ENCODE measurements around the gene ZNF644. TPM values are rescaled to one million over a fixed set of nuclear protein-coding genes. Genes with fewer than 3 reads are reported as not detected.

The ZNF644 gene
- total and polyA plus RNA-seq, 4 donors, result 12.0 to 82.3 (median 40.0) TPM

GRCh38 chr1:91005285-91005684 lies 16.6 kb downstream of the ZNF644 start:
- ATAC-seq (ENCODE audit: low FRiP score) (no peak), DNase-seq (no peak)
- intact Hi-C loops (cut with DNase I), result no loop called here
- Histone ChIP-seq H3K4me3 (ENCODE audit: low read length in 2 of 2) (no peak overlapping the region), H3K9me3 (ENCODE audit: control insufficient read depth, low read length) (no peaks in the 10 kb centered on the region), H3K27ac (ENCODE audit: low read depth in 1 of 2, low read length in 2 of 2) (no peak overlapping the region), H3K27me3 (ENCODE audit: control insufficient read depth in 1 of 2, insufficient read depth in 2 of 2, low read length in 1 of 2) (no peaks in the 10 kb centered on the region), H3K36me3 (ENCODE audit: control insufficient read depth in 1 of 2, insufficient read depth in 2 of 2, low read length in 1 of 2) (peaks cover 0 to 2% of the 10 kb centered on the region in 2 donors), H3K4me1 (ENCODE audit: control insufficient read depth in 1 of 2, insufficient read depth in 2 of 2, low read length in 2 of 2) (peaks cover 0 to 3% of the 10 kb centered on the region in 2 donors)
- 94 to 100% methylated on average over 1 of the region's 1 CpG for WGBS, 2 donors

- Histone ChIP-seq H3K36me3 (ENCODE audit: control insufficient read depth in 1 of 2, insufficient read depth in 2 of 2, low read length in 1 of 2) (peaks cover 0 to 2% of the 10 kb centered on the region in 2 donors), H3K27me3 (ENCODE audit: control insufficient read depth in 1 of 2, insufficient read depth in 2 of 2, low read length in 1 of 2) (no peaks in the 10 kb centered on the region), H3K4me1 (ENCODE audit: control insufficient read depth in 1 of 2, insufficient read depth in 2 of 2, low read length in 2 of 2) (peaks cover 0 to 3% of the 10 kb centered on the region in 2 donors), H3K27ac (ENCODE audit: low read depth in 1 of 2, low read length in 2 of 2) (no peak overlapping the region), H3K4me3 (ENCODE audit: low read length in 2 of 2) (no peak overlapping the region), H3K9me3 (ENCODE audit: control insufficient read depth, low read length) (no peaks in the 10 kb centered on the region)
- 90 to 95% methylated on average over 2 of the region's 2 CpGs for WGBS, 2 donors
- intact Hi-C loops (cut with DNase I), result no loop called here
- ATAC-seq (ENCODE audit: low FRiP score), result no peak
- DNase-seq, result no peak
Observed at GRCh38 chr1:91004145-91004544, 17.7 kb downstream of the ZNF644 start.

GRCh38 chr1:90996742-90997413 lies 25.0 kb downstream of the ZNF644 start:
- intact Hi-C loops (cut with DNase I), result no loop called here
- Histone ChIP-seq H3K4me3 (ENCODE audit: low read length in 2 of 2) (no peak overlapping the region), H3K36me3 (ENCODE audit: control insufficient read depth in 1 of 2, insufficient read depth in 2 of 2, low read length in 1 of 2) (peaks cover 0 to 6% of the 10 kb centered on the region in 2 donors), H3K9me3 (ENCODE audit: control insufficient read depth, low read length) (no peaks in the 10 kb centered on the region), H3K27me3 (ENCODE audit: control insufficient read depth in 1 of 2, insufficient read depth in 2 of 2, low read length in 1 of 2) (no peaks in the 10 kb centered on the region), H3K4me1 (ENCODE audit: control insufficient read depth in 1 of 2, insufficient read depth in 2 of 2, low read length in 2 of 2) (no peaks in the 10 kb centered on the region), H3K27ac (ENCODE audit: low read depth in 1 of 2, low read length in 2 of 2) (no peak overlapping the region)
- DNase-seq (no peak), ATAC-seq (ENCODE audit: low FRiP score) (no peak)
- WGBS, 2 donors, result 95 to 98% methylated on average over 2 of the region's 2 CpGs

GRCh38 chr1:90995311-90995894 lies 26.4 kb downstream of the ZNF644 start:
- no peak overlapping the region for H3K4me3 ChIP-seq (ENCODE audit: low read length in 2 of 2)
- peaks cover 0 to 6% of the 10 kb centered on the region in 2 donors for H3K36me3 ChIP-seq (ENCODE audit: control insufficient read depth in 1 of 2, insufficient read depth in 2 of 2, low read length in 1 of 2)
- intact Hi-C loops (cut with DNase I), result no loop called here
- no peaks in the 10 kb centered on the region for H3K4me1 ChIP-seq (ENCODE audit: control insufficient read depth in 1 of 2, insufficient read depth in 2 of 2, low read length in 2 of 2)
- no peaks in the 10 kb centered on the region for H3K9me3 ChIP-seq (ENCODE audit: control insufficient read depth, low read length)
- H3K27ac ChIP-seq (ENCODE audit: low read depth in 1 of 2, low read length in 2 of 2), result no peak overlapping the region
- ATAC-seq (ENCODE audit: low FRiP score), result no peak
- H3K27me3 ChIP-seq (ENCODE audit: control insufficient read depth in 1 of 2, insufficient read depth in 2 of 2, low read length in 1 of 2), result no peaks in the 10 kb centered on the region
- DNase-seq, result no peak

GRCh38 chr1:90994461-90994860 lies 27.4 kb downstream of the ZNF644 start:
- Histone ChIP-seq H3K9me3 (ENCODE audit: control insufficient read depth, low read length) (no peaks in the 10 kb centered on the region), H3K36me3 (ENCODE audit: control insufficient read depth in 1 of 2, insufficient read depth in 2 of 2, low read length in 1 of 2) (peaks cover 0 to 6% of the 10 kb centered on the region in 2 donors), H3K4me3 (ENCODE audit: low read length in 2 of 2) (no peak overlapping the region), H3K4me1 (ENCODE audit: control insufficient read depth in 1 of 2, insufficient read depth in 2 of 2, low read length in 2 of 2) (no peaks in the 10 kb centered on the region), H3K27ac (ENCODE audit: low read depth in 1 of 2, low read length in 2 of 2) (no peak overlapping the region), H3K27me3 (ENCODE audit: control insufficient read depth in 1 of 2, insufficient read depth in 2 of 2, low read length in 1 of 2) (no peaks in the 10 kb centered on the region)
- intact Hi-C loops (cut with DNase I), result no loop called here
- DNase-seq (no peak), ATAC-seq (ENCODE audit: low FRiP score) (no peak)
- WGBS, 2 donors, result 92 to 96% methylated on average over 1 of the region's 1 CpG

GRCh38 chr1:90993245-90993644 lies 28.6 kb downstream of the ZNF644 start:
- intact Hi-C loops (cut with DNase I), result no loop called here
- Histone ChIP-seq H3K27ac (ENCODE audit: low read depth in 1 of 2, low read length in 2 of 2) (no peak overlapping the region), H3K4me3 (ENCODE audit: low read length in 2 of 2) (no peak overlapping the region), H3K9me3 (ENCODE audit: control insufficient read depth, low read length) (no peaks in the 10 kb centered on the region), H3K4me1 (ENCODE audit: control insufficient read depth in 1 of 2, insufficient read depth in 2 of 2, low read length in 2 of 2) (no peaks in the 10 kb centered on the region), H3K27me3 (ENCODE audit: control insufficient read depth in 1 of 2, insufficient read depth in 2 of 2, low read length in 1 of 2) (no peaks in the 10 kb centered on the region), H3K36me3 (ENCODE audit: control insufficient read depth in 1 of 2, insufficient read depth in 2 of 2, low read length in 1 of 2) (peaks cover 0 to 6% of the 10 kb centered on the region in 2 donors)
- no peak for DNase-seq
- 43 to 46% methylated on average over 2 of the region's 2 CpGs for WGBS, 2 donors
- no peak for ATAC-seq (ENCODE audit: low FRiP score)

- DNase-seq (no peak), ATAC-seq (ENCODE audit: low FRiP score) (no peak)
- Histone ChIP-seq H3K27me3 (ENCODE audit: control insufficient read depth in 1 of 2, insufficient read depth in 2 of 2, low read length in 1 of 2) (no peaks in the 10 kb centered on the region), H3K4me1 (ENCODE audit: control insufficient read depth in 1 of 2, insufficient read depth in 2 of 2, low read length in 2 of 2) (no peaks in the 10 kb centered on the region), H3K4me3 (ENCODE audit: low read length in 2 of 2) (no peak overlapping the region), H3K36me3 (ENCODE audit: control insufficient read depth in 1 of 2, insufficient read depth in 2 of 2, low read length in 1 of 2) (no peaks in the 10 kb centered on the region), H3K27ac (ENCODE audit: low read depth in 1 of 2, low read length in 2 of 2) (no peak overlapping the region), H3K9me3 (ENCODE audit: control insufficient read depth, low read length) (no peaks in the 10 kb centered on the region)
- intact Hi-C loops (cut with DNase I), result no loop called here
- 89 to 93% methylated on average over 4 of the region's 4 CpGs for WGBS, 2 donors
Observed at GRCh38 chr1:90990779-90991178, 31.1 kb downstream of the ZNF644 start.

- H3K4me1 ChIP-seq (ENCODE audit: control insufficient read depth in 1 of 2, insufficient read depth in 2 of 2, low read length in 2 of 2), result no peaks in the 10 kb centered on the region
- H3K9me3 ChIP-seq (ENCODE audit: control insufficient read depth, low read length), result no peaks in the 10 kb centered on the region
- H3K27me3 ChIP-seq (ENCODE audit: control insufficient read depth in 1 of 2, insufficient read depth in 2 of 2, low read length in 1 of 2), result no peaks in the 10 kb centered on the region
- intact Hi-C loops (cut with DNase I), result no loop called here
- ATAC-seq (ENCODE audit: low FRiP score), result no peak
- H3K27ac ChIP-seq (ENCODE audit: low read depth in 1 of 2, low read length in 2 of 2), result no peak overlapping the region
- DNase-seq, result no peak
- no peaks in the 10 kb centered on the region for H3K36me3 ChIP-seq (ENCODE audit: control insufficient read depth in 1 of 2, insufficient read depth in 2 of 2, low read length in 1 of 2)
- no peak overlapping the region for H3K4me3 ChIP-seq (ENCODE audit: low read length in 2 of 2)
Observed at GRCh38 chr1:90989990-90990389, 31.8 kb downstream of the ZNF644 start.

GRCh38 chr1:90989302-90989701 lies 32.5 kb downstream of the ZNF644 start:
- H3K27ac ChIP-seq (ENCODE audit: low read depth in 1 of 2, low read length in 2 of 2), result no peak overlapping the region
- no peak for ATAC-seq (ENCODE audit: low FRiP score)
- 97% methylated on average over 4 of the region's 4 CpGs for WGBS, 2 donors

More at GRCh38 chr1:90989302-90989701, 32.5 kb downstream of the ZNF644 start:
- DNase-seq, result no peak
- no peaks in the 10 kb centered on the region for H3K27me3 ChIP-seq (ENCODE audit: control insufficient read depth in 1 of 2, insufficient read depth in 2 of 2, low read length in 1 of 2)
- H3K36me3 ChIP-seq (ENCODE audit: control insufficient read depth in 1 of 2, insufficient read depth in 2 of 2, low read length in 1 of 2), result no peaks in the 10 kb centered on the region
- no peak overlapping the region for H3K4me3 ChIP-seq (ENCODE audit: low read length in 2 of 2)
- H3K4me1 ChIP-seq (ENCODE audit: control insufficient read depth in 1 of 2, insufficient read depth in 2 of 2, low read length in 2 of 2), result peaks cover 0 to under 1% of the 10 kb centered on the region in 2 donors
- intact Hi-C loops (cut with DNase I), result no loop called here
- no peaks in the 10 kb centered on the region for H3K9me3 ChIP-seq (ENCODE audit: control insufficient read depth, low read length)

Measured in aorta (tissue), 5 donors.